GM12892 (cell line): Measurements from ENCODE around the gene LOXL3.

Experiments
- POLR2A ChIP-seq: IDR thresholded peaks from 2 replicates; pipeline ENCODE4 v1.6.1; 2011; ENCODE audit warnings: low read depth, low read length, control low read depth
- POLR2AphosphoS5 ChIP-seq: IDR thresholded peaks from 2 replicates; pipeline ENCODE4 v1.6.1; 2011; ENCODE audit warnings: low read depth, low read length, control low read depth
- TAF1 ChIP-seq: IDR thresholded peaks from 2 replicates; pipeline ENCODE4 v1.6.1; 2011; ENCODE audit warnings: low read depth, mild to moderate bottlenecking, control low read depth, low read length, borderline replicate concordance

- TF ChIP-seq POLR2A (peak; percentile 68), POLR2AphosphoS5 (peak; percentile 52; the same call in 1 of the 2 replicates), TAF1 (peak; percentile 57)
Measured at GRCh38 chr2:74530239-74531187, 23.2 kb downstream of the LOXL3 start.
